ENCODE results near the gene PKDCC. TPM values are rescaled to one million over a fixed set of nuclear protein-coding genes. Genes with fewer than 3 reads are reported as not detected.
A peak's percentile ranks its signal among the peaks of the same experiment; 100 is the strongest.

Gene PKDCC
- total RNA-seq, 1 experiment from 2014 or later: 3.9 TPM

DNA sequence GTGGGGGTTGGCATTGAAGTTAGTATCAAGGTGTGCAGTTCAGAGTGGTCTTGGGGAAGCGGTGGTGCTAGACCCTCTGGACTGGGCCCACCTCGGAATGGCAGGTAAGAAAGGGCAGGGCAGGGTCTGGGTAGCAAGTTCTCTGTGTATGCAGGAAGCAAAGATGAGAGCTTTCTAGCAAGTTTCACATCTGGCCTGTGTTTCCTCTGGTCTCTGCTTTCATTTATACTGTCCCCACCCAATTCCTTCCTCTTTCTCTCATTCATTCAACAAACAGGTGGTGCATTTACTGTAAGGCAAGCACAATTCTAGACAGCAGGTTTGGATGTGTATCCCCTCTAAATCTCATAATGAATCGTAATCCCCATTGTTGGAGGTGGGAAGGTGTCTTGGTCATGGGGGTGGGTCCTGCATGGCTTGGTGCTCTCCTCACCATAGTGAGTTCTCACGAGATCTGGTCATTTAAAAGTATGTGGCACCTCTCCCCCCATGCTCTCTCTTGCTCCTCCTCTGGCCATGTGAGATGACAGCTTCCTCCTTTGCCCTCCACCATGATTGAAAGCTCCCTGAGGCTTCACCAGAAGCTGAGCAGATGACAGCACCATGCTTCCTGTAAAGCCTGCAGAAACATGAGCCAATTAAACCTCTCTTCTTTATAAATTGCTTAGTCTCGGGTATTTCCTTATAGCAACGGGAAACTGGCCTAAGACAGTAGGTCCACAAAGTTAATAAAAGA is 51.8 kb downstream of the PKDCC start:
- no peaks in the 10 kb centered on the region for H3K36me3 ChIP-seq (ENCODE audit: low read depth)
- no TSS peak for BruUV-seq (replicated peaks)
- no peaks in the 10 kb centered on the region for H3K27me3 ChIP-seq (ENCODE audit: insufficient read depth, low read depth)
- H3F3A ChIP-seq (ENCODE audit: insufficient read depth, low read depth): peaks cover 4% of the 10 kb centered on the region; the same call in 1 of the 2 replicates
- no peak overlapping the region for H3K4me3 ChIP-seq
- H3K27ac ChIP-seq: no peak overlapping the region
- ChIA-PET CTCF (no interaction called here), POLR2A (ENCODE audit: unreplicated experiment) (no interaction called here)
- intact Hi-C loops (cut with micrococcal nuclease; ENCODE audit: unreplicated experiment): loop anchor here (5.0 to 10.0 kb wide), 3 partner anchors 393 to 1508 kb away; partner anchors contain the start of gene KCNG3
- H3K9me3 ChIP-seq (ENCODE audit: insufficient read depth, low read depth): peaks cover 7% of the 10 kb centered on the region; the same call in 1 of the 2 replicates
- no peaks in the 10 kb centered on the region for H4K20me1 ChIP-seq (ENCODE audit: insufficient read depth)
- TF ChIP-seq CTCF (conservative IDR thresholded peaks at IDR 0.05) (no peak), EZH2 (IDR thresholded peaks at IDR 0.05; ENCODE audit: low read depth) (no peak)
- H2AFZ ChIP-seq: no peak overlapping the region
- no peaks in the 10 kb centered on the region for H3K79me2 ChIP-seq (ENCODE audit: low read depth)
- H3K4me2 ChIP-seq: no peak overlapping the region
- no peak for DNase-seq
- H3K4me1 ChIP-seq (replicated peaks; ENCODE audit: insufficient read depth): peaks cover 17% of the 10 kb centered on the region
- no peaks in the 10 kb centered on the region for H3K9me2 ChIP-seq (ENCODE audit: insufficient read depth)

- intact Hi-C loops (cut with micrococcal nuclease; ENCODE audit: unreplicated experiment): no loop called here
- CTCF ChIA-PET: no interaction called here
- Histone ChIP-seq H3K4me3 (peak overlapping the region; percentile 29; the same call in 1 of the 2 replicates), H3K4me1 (replicated peaks; ENCODE audit: insufficient read depth) (peaks cover 21% of the 10 kb centered on the region), H3K4me2 (peak overlapping the region; percentile 43), H3K79me2 (ENCODE audit: low read depth) (no peaks in the 10 kb centered on the region), H3K27ac (no peak overlapping the region), H3K9me2 (ENCODE audit: insufficient read depth) (no peaks in the 10 kb centered on the region), H4K20me1 (ENCODE audit: insufficient read depth) (no peaks in the 10 kb centered on the region), H3K9me3 (ENCODE audit: insufficient read depth, low read depth) (peaks cover 7% of the 10 kb centered on the region; the same call in 1 of the 2 replicates), H3F3A (ENCODE audit: insufficient read depth, low read depth) (peaks cover 4% of the 10 kb centered on the region; the same call in 1 of the 2 replicates), H2AFZ (no peak overlapping the region), H3K36me3 (ENCODE audit: low read depth) (no peaks in the 10 kb centered on the region), H3K27me3 (ENCODE audit: insufficient read depth, low read depth) (no peaks in the 10 kb centered on the region)
- DNase-seq: no peak
- no peak for TF ChIP-seq CTCF (conservative IDR thresholded peaks at IDR 0.05)
- no peak for TF ChIP-seq EZH2 (IDR thresholded peaks at IDR 0.05; ENCODE audit: low read depth)
- BruUV-seq (replicated peaks): no TSS peak
- POLR2A ChIA-PET (ENCODE audit: unreplicated experiment): no interaction called here
These were observed 52.9 kb downstream of the PKDCC start for GRCh38 chr2:42100683-42101205.

DNA sequence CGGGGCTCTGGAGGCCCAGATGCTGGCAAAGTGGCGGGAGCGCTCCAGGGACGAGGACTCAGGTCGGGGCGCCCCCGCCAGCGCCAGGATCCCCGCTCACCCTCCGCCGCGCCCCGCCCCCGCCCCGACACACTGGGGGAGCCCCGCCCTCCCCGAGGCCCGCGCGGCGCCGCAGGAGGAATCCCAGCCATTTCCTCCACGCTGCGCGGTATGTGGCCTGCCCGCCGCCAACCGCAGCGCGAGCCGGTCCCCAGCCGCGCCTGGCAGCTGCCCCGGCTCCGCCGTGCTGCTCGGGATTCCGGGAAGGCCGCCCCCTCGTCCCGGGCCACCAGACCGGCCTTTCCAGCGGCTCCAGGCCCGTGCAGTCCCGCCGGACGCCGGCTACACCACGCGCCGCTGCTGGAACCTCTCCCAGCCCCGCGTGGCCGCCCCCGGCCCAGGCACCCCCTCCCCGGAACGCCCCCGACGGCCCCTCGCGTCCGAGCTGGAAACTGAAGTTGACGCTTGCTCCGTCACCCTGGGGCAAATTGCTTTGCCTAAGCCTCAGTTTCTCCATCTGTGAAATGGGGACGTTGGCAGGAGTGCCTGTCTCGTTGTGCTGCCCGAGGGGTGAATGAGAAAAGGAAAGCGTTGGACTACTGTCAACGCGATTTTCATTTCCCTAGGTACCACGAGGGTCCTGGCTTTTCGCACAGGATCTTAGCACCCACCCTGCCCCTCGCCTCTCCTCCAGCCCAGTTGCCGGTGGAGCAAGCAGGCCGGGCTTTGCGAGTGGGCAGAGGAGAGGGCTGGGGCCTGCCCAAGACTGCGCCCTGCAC is 53.6 kb downstream of the PKDCC start:
- H3K27me3 ChIP-seq (ENCODE audit: insufficient read depth, low read depth): no peaks in the 10 kb centered on the region
- H3K9me2 ChIP-seq (ENCODE audit: insufficient read depth): no peaks in the 10 kb centered on the region
- peaks cover 10% of the 10 kb centered on the region; the same call in 1 of the 2 replicates for H3F3A ChIP-seq (ENCODE audit: insufficient read depth, low read depth)
- peak overlapping the region; percentile 9; the same call in 1 of the 2 replicates for H2AFZ ChIP-seq
- peak overlapping the region; percentile 29; the same call in 1 of the 2 replicates for H3K4me3 ChIP-seq
- H3K79me2 ChIP-seq (ENCODE audit: low read depth): no peaks in the 10 kb centered on the region
- H3K9me3 ChIP-seq (ENCODE audit: insufficient read depth, low read depth): peaks cover 7% of the 10 kb centered on the region; the same call in 1 of the 2 replicates
- TF ChIP-seq CTCF (conservative IDR thresholded peaks at IDR 0.05) (no peak), EZH2 (IDR thresholded peaks at IDR 0.05; ENCODE audit: low read depth) (no peak)
- intact Hi-C loops (cut with micrococcal nuclease; ENCODE audit: unreplicated experiment): loop anchor here (2.0 kb wide), 3 partner anchors 17 to 67 kb away; partner anchors contain the start of gene EML4
- H4K20me1 ChIP-seq (ENCODE audit: insufficient read depth): no peaks in the 10 kb centered on the region
- H3K4me2 ChIP-seq: peak overlapping the region; percentile 43
- ChIA-PET CTCF (no interaction called here), POLR2A (ENCODE audit: unreplicated experiment) (interaction anchor here (0.7 kb wide), 2 partner anchors 129 to 241 kb away, joined by 3 to 10 read pairs; no protein-coding TSS in a partner anchor)
- no peak overlapping the region for H3K27ac ChIP-seq
- peak in 1 of 2 experiments; percentile 78 for DNase-seq
- H3K4me1 ChIP-seq (replicated peaks; ENCODE audit: insufficient read depth): peaks cover 28% of the 10 kb centered on the region
- BruUV-seq (replicated peaks): no TSS peak
- no peaks in the 10 kb centered on the region for H3K36me3 ChIP-seq (ENCODE audit: low read depth)
